HepG2 (cell line): ENCODE data around the gene C1GALT1. TPM values are rescaled to one million over a fixed set of nuclear protein-coding genes. Genes with fewer than 3 reads are reported as not detected.

Source experiments
- DPF2 ChIP-seq: sonication (generic); formaldehyde crosslinking; IDR thresholded peaks from 2 replicates; pipeline ENCODE4 v1.4.0; 2020; ENCODE audit warnings: mild to moderate bottlenecking, low read depth, missing genetic modification reagents, borderline replicate concordance
- EZH2 ChIP-seq: conservative IDR thresholded peaks from 2 replicates; pipeline ENCODE4 v1.6.1; 2012; ENCODE audit warnings: mild to moderate bottlenecking, low read depth, low read length, moderate library complexity
- GFI1 ChIP-seq: sonication (generic); formaldehyde crosslinking; IDR thresholded peaks from 2 replicates; pipeline ENCODE4 v1.5.0; 2020; ENCODE audit warnings: missing genetic modification reagents, mild to moderate bottlenecking, borderline replicate concordance
- HNF4A ChIP-seq: sonication (generic); formaldehyde crosslinking; IDR thresholded peaks from 2 replicates; pipeline ENCODE4 v1.4.0; 2020; ENCODE audit warnings: missing genetic modification reagents
- PHF20 ChIP-seq: sonication (generic); formaldehyde crosslinking; IDR thresholded peaks from 2 replicates; pipeline ENCODE4 v1.5.0; 2020; ENCODE audit warnings: mild to moderate bottlenecking, missing genetic modification reagents
- SOX13 ChIP-seq, 3 experiments: fragments of 450-650 bp in 1 of 3; sonication (generic) in 1 of 3; formaldehyde crosslinking in 1 of 3; IDR thresholded peaks in 2 of 3; conservative IDR thresholded peaks in 1 of 3; 2 replicates each; pipeline versions ENCODE4 v1.5.0 to v1.6.1; 2016 to 2020; ENCODE audit warnings: antibody characterized with exemption in 1 of 3, mild to moderate bottlenecking in 1 of 3, missing compliant biosample characterization in 1 of 3, missing genetic modification reagents in 1 of 3, moderate library complexity in 1 of 3
- TOPORS ChIP-seq: sonication (generic); formaldehyde crosslinking; IDR thresholded peaks from 2 replicates; pipeline ENCODE4 v1.8.0; 2023; ENCODE audit warnings: mild to moderate bottlenecking, missing genetic modification reagents
- ZBTB20 ChIP-seq: sonication (generic); formaldehyde crosslinking; IDR thresholded peaks from 2 replicates; pipeline ENCODE4 v1.8.1; 2023; ENCODE audit warnings: missing genetic modification reagents, low read depth, mild to moderate bottlenecking, borderline replicate concordance
- ZNF557 ChIP-seq: sonication (generic); formaldehyde crosslinking; IDR thresholded peaks from 2 replicates; pipeline ENCODE4 v1.4.0; 2020; ENCODE audit warnings: missing genetic modification reagents
- ZNF709 ChIP-seq: sonication (generic); formaldehyde crosslinking; IDR thresholded peaks from 2 replicates; pipeline ENCODE4 v1.5.0; 2020; ENCODE audit warnings: mild to moderate bottlenecking, missing genetic modification reagents
- polyA plus RNA-seq, 8 experiments: library from polyadenylated mRNA; depleted of rRNA in 3 of 8; stranded (reverse) in 7 of 8; unstranded in 1 of 8; fragments of >200 nt; fragmentation: Illumina TruSeq in 4 of 8; extraction: Trizol in 4 of 8; gene quantifications; 2 replicates each; pipeline versions ENCODE4 v1.2.1 to v1.2.3, GENCODE V29; 2011 to 2016; ENCODE audit warnings: low read depth in 4 of 8, missing spikeins in 1 of 8, mixed read lengths in 1 of 8; ENCODE audit not compliant: insufficient read depth in 1 of 8
- total RNA-seq, 5 experiments: library from RNA; depleted of rRNA; stranded (reverse); fragments of >200 nt; fragmentation: Illumina TruSeq; extraction: Trizol; gene quantifications; 2 replicates each; pipeline ENCODE4 v1.2.3, GENCODE V29; 2016; ENCODE audit warnings: low read depth in 1 of 5
- TF ChIP-seq, protein P1 (sequence below): sonication (generic); formaldehyde crosslinking; IDR thresholded peaks from 2 replicates; pipeline ENCODE4 v1.4.0; 2020; ENCODE audit warnings: mild to moderate bottlenecking, missing genetic modification reagents, borderline replicate concordance
- TF ChIP-seq, protein P2 (sequence below): IDR thresholded peaks from 2 replicates; pipeline ENCODE4 v1.6.1; 2018; ENCODE audit warnings: missing genetic modification reagents
- TF ChIP-seq, protein P3 (sequence below): sonication (generic); formaldehyde crosslinking; conservative IDR thresholded peaks from 2 replicates; pipeline ENCODE4 v1.4.0; 2020; ENCODE audit warnings: missing genetic modification reagents
- TF ChIP-seq, protein P4 (sequence below): sonication (generic); formaldehyde crosslinking; IDR thresholded peaks from 2 replicates; pipeline ENCODE4 v1.5.0; 2020; ENCODE audit warnings: mild to moderate bottlenecking, missing genetic modification reagents

Gene C1GALT1
- total and polyA plus RNA-seq, 2 of the 13 experiments (the other 11 are each of a cell fraction or from before 2014, with no cell fraction given): 57.1 to 65.9 TPM

DNA sequence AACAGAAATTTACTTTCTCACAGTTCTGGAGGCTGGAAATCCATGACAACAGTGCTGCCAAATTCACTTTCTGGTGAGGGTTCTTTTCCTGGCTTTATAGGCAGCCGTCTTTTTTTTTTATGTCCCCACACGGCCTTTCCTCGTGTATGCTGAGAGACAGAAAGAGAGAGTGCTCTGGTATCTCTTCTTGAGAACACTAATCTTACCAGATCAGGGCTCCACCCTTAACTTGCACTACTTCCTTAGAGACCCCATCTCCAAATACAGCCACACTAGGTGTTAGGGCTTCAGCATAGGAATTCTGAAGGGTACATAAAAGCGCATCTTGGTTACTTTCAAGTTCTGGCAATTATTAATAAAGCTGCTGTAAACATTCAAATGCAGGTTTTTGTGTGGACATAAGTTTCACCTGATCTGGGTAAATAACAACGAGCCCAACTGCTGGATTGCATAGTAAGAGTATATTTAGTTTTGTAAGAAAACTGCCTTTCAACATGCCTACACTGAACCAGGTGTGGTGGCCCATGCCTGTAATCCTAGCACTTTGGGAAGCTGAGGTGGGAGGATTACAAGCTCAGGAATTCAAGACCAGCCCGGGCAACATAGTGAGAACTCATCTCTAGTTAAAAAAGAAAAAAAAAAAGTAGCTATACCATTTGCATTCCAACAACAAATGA is 8.2 kb upstream of the C1GALT1 start (continued):
- TF ChIP-seq, protein P1, sequence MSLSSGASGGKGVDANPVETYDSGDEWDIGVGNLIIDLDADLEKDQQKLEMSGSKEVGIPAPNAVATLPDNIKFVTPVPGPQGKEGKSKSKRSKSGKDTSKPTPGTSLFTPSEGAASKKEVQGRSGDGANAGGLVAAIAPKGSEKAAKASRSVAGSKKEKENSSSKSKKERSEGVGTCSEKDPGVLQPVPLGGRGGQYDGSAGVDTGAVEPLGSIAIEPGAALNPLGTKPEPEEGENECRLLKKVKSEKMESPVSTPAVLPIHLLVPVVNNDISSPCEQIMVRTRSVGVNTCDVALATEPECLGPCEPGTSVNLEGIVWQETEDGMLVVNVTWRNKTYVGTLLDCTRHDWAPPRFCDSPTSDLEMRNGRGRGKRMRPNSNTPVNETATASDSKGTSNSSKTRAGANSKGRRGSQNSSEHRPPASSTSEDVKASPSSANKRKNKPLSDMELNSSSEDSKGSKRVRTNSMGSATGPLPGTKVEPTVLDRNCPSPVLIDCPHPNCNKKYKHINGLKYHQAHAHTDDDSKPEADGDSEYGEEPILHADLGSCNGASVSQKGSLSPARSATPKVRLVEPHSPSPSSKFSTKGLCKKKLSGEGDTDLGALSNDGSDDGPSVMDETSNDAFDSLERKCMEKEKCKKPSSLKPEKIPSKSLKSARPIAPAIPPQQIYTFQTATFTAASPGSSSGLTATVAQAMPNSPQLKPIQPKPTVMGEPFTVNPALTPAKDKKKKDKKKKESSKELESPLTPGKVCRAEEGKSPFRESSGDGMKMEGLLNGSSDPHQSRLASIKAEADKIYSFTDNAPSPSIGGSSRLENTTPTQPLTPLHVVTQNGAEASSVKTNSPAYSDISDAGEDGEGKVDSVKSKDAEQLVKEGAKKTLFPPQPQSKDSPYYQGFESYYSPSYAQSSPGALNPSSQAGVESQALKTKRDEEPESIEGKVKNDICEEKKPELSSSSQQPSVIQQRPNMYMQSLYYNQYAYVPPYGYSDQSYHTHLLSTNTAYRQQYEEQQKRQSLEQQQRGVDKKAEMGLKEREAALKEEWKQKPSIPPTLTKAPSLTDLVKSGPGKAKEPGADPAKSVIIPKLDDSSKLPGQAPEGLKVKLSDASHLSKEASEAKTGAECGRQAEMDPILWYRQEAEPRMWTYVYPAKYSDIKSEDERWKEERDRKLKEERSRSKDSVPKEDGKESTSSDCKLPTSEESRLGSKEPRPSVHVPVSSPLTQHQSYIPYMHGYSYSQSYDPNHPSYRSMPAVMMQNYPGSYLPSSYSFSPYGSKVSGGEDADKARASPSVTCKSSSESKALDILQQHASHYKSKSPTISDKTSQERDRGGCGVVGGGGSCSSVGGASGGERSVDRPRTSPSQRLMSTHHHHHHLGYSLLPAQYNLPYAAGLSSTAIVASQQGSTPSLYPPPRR (CRISPR knock-in tag): peak; percentile 46; the same call in 1 of the 2 replicates
- TF ChIP-seq HNF4A (CRISPR knock-in tag): peak; percentile 9; the same call in 1 of the 2 replicates
- no peak for TF ChIP-seq ZNF709 (CRISPR knock-in tag)
- no peak for TF ChIP-seq TOPORS (CRISPR knock-in tag)
- TF ChIP-seq ZBTB20 (CRISPR knock-in tag): no peak
- TF ChIP-seq, protein P2, sequence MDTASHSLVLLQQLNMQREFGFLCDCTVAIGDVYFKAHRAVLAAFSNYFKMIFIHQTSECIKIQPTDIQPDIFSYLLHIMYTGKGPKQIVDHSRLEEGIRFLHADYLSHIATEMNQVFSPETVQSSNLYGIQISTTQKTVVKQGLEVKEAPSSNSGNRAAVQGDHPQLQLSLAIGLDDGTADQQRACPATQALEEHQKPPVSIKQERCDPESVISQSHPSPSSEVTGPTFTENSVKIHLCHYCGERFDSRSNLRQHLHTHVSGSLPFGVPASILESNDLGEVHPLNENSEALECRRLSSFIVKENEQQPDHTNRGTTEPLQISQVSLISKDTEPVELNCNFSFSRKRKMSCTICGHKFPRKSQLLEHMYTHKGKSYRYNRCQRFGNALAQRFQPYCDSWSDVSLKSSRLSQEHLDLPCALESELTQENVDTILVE (CRISPR knock-in tag): no peak
- no peak for TF ChIP-seq PHF20
- no peak for TF ChIP-seq ZNF557 (CRISPR knock-in tag)
- TF ChIP-seq, protein P3, sequence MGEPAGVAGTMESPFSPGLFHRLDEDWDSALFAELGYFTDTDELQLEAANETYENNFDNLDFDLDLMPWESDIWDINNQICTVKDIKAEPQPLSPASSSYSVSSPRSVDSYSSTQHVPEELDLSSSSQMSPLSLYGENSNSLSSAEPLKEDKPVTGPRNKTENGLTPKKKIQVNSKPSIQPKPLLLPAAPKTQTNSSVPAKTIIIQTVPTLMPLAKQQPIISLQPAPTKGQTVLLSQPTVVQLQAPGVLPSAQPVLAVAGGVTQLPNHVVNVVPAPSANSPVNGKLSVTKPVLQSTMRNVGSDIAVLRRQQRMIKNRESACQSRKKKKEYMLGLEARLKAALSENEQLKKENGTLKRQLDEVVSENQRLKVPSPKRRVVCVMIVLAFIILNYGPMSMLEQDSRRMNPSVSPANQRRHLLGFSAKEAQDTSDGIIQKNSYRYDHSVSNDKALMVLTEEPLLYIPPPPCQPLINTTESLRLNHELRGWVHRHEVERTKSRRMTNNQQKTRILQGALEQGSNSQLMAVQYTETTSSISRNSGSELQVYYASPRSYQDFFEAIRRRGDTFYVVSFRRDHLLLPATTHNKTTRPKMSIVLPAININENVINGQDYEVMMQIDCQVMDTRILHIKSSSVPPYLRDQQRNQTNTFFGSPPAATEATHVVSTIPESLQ (CRISPR knock-in tag): no peak
- TF ChIP-seq, protein P4, sequence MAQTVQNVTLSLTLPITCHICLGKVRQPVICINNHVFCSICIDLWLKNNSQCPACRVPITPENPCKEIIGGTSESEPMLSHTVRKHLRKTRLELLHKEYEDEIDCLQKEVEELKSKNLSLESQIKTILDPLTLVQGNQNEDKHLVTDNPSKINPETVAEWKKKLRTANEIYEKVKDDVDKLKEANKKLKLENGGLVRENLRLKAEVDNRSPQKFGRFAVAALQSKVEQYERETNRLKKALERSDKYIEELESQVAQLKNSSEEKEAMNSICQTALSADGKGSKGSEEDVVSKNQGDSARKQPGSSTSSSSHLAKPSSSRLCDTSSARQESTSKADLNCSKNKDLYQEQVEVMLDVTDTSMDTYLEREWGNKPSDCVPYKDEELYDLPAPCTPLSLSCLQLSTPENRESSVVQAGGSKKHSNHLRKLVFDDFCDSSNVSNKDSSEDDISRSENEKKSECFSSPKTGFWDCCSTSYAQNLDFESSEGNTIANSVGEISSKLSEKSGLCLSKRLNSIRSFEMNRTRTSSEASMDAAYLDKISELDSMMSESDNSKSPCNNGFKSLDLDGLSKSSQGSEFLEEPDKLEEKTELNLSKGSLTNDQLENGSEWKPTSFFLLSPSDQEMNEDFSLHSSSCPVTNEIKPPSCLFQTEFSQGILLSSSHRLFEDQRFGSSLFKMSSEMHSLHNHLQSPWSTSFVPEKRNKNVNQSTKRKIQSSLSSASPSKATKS (CRISPR knock-in tag): no peak
- no peak for TF ChIP-seq GFI1 (CRISPR knock-in tag)
- TF ChIP-seq DPF2 (CRISPR knock-in tag): 0 out of 2 replicates have a peak, but pooled peaks have one; percentile 56
- 0 out of 2 replicates have a peak, but pooled peaks have one; percentile 40 for TF ChIP-seq SOX13 (IDR thresholded peaks at IDR 0.05)
- peak in 1 of 2 experiments; percentile 73; a peak in 2 of 4 replicates for TF ChIP-seq SOX13 (CRISPR knock-in tag; conservative IDR thresholded peaks at IDR 0.05 in 1 of 2, IDR thresholded peaks at IDR 0.05 in 1 of 2)
- TF ChIP-seq EZH2: no peak
